NCI-H524 treated with DMSO at 0.1 percent for 48 hours (cell line): ENCODE results near the gene SYNC.

Experiments
- DNase-seq: peaks from one replicate; lab custom pipeline; 2025; lab: John Stamatoyannopoulos, UW

Gene SYNC

GRCh38 chr1:32702599-32703478 is at the start of gene SYNC:
Gene SYNC, minus strand, starts transcription at chr1:32702770. Its CDS starts 110 bp downstream, at chr1:32702660.
- no peak for DNase-seq

GRCh38 chr1:32749771-32750170 is 47.2 kb upstream of the SYNC start:
- no peak for DNase-seq

- DNase-seq = no peak
Observed at GRCh38 chr1:32749332-32749731, 46.8 kb upstream of the SYNC start.

- DNase-seq = no peak
Observed at GRCh38 chr1:32748926-32749325, 46.4 kb upstream of the SYNC start.

DNA sequence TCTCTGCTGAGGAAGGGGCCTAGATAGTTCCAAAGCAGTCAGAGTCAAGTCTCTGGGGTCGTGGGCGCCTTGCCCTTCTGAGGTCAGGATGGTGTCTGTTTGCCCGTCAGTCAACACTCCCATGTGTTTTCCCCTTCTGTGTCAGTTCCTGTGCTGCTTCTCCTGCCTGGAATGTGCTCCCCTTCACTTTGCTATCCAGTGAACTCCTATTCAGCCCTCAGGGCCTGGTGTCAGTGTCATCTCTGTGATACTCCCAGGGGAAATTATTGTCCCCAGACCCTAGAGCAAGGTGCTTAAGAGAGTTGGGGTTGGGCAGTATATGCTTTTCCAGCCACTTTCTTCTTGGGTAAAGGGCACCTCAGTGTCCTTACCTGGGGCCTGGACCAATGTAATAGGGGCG is 45.8 kb upstream of the SYNC start:
- no peak for DNase-seq

DNA sequence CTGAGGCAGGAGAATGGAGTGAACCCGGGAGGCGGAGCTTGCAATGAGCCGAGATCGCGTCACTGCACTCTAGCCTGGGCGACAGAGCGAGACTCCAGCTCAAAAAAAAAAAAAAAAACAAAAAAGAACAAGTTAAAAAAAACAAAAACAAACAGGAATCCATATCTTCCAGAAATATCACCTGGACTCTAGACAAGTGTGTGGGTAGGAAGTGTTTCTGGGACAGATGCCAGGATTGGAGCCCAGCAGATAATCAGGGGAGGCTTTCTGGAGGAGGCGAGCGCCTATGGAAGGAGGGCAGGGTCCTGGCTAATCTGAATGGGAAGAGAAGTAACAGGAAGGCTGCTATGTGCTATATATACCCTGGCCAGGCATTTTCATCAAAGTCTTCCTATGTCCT is 43.6 kb upstream of the SYNC start:
- no peak for DNase-seq

DNA sequence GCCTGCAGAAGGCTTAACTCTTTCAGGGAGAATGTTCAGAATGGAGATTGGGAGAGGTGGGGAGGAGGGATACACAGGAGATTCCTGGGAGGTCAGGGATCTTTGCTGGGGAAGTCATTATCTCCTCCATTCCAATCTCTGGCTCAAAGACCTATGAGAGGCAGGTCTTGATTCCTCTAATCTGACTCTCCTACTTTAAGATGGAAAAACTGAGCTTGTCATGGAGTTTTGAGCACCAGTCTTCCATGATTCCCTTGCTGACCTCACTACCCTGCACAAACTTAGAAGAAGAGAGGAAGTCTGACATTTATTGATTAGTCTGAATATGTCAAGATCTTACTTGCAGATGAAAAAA is 41.5 kb upstream of the SYNC start:
- no peak for DNase-seq

DNA sequence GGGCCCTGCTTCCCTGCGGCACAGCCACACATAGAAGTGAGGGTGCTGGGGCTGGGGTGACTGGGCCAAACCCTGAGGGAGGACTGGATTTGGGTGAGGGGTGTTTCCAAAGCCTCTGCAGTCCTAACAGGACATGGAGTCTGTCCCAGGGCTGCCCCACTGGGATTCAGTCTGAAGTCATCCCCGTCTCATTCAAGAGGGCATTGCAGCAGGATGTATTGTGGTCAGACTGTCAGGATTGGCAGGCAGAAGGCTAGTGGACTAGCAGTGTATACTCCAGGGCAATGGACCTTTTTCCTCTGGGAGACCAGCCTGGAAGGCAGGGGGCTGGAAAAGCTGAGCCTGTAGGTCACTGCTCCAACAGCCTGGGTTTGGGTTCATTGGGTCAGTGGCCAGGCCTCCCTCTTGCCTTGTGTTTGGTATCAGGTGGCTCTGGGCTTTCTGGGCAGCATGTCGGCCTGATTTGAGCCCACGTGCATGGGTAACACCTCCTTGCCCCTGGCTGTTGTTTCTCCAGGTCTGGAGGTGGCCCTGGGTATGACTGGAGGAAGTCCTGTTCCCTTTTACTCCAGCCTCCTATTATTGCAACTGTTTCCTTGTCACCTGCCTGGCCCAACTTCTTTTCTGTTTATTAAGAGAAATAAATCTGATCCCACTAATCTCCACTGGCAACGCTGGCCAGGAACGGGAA is 41.0 kb upstream of the SYNC start:
- DNase-seq = no peak

- no peak for DNase-seq
Observed at GRCh38 chr1:32742956-32743355, 40.4 kb upstream of the SYNC start.

- no peak for DNase-seq
Observed at GRCh38 chr1:32742199-32742947, 39.8 kb upstream of the SYNC start.

DNA sequence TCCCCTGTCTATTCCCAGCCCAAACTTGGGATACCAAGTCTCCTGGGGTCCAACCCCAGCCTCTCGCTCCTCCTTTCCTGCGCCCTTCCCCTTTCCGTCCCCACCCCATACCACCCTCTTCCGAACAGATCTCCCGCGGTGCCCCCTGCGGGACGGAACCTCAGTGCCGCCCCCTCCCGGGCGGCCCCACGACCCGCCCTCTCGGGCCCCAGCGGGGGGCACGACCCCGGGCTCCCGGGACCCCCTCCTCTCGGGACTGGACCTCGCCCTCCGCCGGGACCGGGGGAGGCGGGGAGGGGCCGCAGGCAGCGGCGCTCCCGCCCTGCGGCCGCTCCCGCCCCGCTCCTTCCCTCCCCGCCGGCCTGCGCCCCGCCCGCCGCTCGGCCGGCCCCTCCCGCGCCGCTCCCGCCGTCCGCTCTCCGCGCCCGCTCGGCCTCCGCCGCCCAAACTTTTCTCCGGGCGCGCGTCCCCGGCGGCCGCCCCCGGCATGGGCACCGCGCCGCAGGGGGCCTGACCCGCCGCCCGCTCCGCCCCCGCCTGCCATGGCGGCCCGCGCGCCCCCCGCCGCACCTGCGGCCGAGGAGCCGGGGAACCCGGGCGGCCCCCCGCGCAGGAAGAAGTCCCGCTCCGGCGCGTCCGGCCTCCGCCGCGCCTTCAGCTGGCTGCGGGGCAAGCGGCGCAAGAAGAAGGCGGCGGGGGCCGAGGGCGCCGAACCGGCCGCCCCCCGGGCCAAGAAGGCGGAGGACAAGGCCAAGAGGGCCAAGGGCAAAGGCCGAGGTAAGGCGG is 39.0 kb upstream of the SYNC start:
- DNase-seq = no peak

DNA sequence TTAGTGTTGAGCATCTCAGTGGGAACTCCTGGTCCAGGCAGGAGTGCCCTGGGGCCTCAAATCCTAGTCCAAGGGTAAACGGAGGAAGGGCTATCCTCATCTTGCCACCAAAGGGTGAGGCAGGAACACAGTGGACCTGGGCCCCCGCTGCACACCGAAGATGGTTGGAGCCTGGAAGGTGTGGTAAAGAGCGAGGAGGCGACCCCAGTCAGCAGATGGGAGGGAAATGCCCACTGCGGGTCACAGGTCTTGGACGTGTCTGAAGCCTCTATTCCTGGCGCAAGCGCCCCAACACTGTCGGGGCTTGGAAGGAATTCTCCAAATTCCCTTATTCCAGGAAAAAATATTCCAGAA is 38.5 kb upstream of the SYNC start:
- DNase-seq = no peak

GRCh38 chr1:32736812-32737791 is 34.5 kb upstream of the SYNC start:
- DNase-seq = no peak

- DNase-seq = no peak
Observed at GRCh38 chr1:32733582-32734321, 31.2 kb upstream of the SYNC start.

DNA sequence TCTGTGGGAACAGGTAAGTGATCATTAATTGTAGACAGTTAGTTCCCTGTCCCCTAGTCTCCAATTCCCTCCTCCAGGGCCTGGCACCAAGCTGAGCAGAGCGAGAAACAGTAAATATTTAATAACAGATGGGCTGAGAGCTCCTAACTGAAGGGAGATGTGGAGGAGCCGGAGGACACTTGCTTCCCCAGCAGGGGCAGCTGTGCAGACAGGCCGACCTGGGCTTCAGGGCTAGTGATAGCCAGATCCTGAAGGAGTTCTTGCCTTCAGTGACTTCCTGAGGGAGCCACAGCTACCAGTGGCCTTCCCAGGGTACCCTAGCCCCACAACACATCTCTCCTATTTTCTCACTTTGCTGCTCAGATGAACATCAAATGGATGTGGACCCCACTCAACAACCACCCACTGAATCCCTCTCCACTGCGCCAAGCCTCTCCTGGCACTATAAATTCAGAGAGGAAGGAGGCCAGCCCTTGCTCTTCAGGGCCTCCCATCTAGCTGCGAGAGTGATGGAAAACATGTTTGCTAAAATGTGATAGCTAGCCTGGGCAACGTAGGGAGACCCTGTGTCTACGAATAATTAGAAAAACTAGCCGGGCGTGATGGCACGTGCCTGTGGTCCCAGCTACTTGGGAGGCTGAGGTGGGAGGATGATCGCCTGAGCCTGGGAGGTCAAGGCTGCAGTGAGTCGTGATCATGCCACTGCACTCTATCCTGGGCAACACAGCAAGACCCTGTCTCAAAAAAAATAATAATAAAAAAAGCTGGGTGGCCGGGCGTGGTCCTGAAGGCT is 26.9 kb upstream of the SYNC start:
- DNase-seq = no peak

- no peak for DNase-seq
Observed at GRCh38 chr1:32728413-32729077, 26.0 kb upstream of the SYNC start.

GRCh38 chr1:32727876-32728275 is 25.3 kb upstream of the SYNC start:
- no peak for DNase-seq

- no peak for DNase-seq
Observed at GRCh38 chr1:32725615-32725982, 23.0 kb upstream of the SYNC start.
